Measurements from ENCODE around the gene WDR45B.
"Not testable (repeated sequence)": the region's sequence is repeated elsewhere in the genome, so short reads cannot be mapped to it uniquely, and the experiment has no call there.

WDR45B gene

GRCh38 chr17:82577300-82577699 lies 70.9 kb downstream of the WDR45B start:
- DNase-seq: no peak

GRCh38 chr17:82575581-82576221 lies 72.5 kb downstream of the WDR45B start:
- DNase-seq: not testable (repeated sequence)

DNA sequence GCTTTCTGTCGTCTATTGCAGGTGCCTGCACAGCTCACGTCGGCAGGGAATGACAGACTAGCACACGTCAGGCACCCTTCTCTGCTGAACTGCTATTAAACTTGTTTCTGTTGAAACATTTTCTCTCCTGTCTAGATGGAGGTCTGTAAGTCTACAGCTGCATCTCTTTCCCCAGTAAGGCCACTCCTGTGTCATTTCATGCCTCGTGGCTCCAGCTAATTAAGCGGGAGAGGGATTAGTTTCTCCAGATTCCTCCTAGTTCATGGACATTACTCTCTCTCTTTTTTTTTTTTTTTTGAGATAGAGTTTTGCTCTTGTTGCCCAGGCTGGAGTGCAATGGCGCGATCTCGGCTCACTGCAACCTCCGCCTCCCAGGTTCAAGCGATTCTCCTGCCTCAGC lies 74.2 kb downstream of the WDR45B start:
- no peak for DNase-seq

DNA sequence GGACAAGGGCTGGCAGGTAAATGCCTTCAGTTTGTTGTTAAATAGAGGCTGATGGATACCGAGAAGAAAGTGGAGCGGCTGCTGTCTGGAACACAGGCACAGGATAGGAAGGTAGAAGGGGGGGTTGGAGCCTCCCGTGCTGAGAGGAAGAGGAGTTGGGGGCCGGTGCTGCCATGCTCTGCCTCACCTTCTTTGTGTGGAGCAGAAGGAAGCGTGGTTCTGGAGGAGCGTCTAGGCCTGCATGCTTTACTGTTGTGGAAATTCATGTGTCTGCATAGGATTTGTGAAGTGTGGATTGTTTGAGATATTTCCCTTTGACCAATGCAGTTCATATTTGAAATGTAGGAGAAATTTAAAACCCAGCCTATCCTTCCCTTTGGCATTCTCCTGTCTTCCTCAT lies 76.4 kb downstream of the WDR45B start:
- no peak for DNase-seq

- no peak for DNase-seq
Observed at GRCh38 chr17:82570277-82570676, 78.0 kb downstream of the WDR45B start.

DNA sequence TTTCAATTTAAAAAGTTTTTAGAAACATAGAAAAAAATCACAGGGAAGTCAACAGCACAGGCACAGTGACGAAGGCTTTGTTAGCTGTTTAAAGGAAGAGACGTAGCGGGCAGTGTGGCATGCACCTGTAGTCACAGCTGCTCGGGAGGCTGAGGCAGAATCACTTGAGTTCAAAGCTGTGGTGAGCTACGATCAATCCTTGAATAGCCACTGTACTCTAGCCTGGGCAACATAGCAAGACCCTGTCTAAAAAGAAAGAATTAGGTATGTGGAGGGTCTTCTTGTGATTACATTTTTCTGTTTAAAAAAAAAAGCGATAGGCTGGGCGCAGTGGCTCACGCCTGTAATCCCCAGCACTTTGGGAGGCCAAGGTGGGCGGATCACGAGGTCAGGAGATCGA lies 78.6 kb downstream of the WDR45B start:
- DNase-seq: no peak

DNA sequence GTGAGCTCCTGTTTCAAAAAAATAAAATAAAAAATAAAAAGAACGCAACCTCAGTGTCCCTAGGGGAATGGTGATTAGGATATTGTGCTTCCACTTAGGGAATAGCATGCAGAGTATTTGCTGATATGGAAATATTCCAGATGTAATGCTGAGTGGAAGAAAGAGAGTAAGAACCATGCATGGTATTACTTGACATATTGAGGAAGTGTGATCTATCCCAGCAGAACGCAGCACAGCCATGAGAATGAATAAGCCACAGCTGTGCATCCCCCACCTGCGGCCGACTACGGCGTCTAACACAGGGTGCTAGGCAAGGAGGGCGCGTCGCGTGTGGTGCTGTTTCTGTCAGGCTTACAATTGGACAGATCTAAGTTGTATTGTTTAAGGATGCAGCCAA lies 79.2 kb downstream of the WDR45B start:
- DNase-seq: no peak

DNA sequence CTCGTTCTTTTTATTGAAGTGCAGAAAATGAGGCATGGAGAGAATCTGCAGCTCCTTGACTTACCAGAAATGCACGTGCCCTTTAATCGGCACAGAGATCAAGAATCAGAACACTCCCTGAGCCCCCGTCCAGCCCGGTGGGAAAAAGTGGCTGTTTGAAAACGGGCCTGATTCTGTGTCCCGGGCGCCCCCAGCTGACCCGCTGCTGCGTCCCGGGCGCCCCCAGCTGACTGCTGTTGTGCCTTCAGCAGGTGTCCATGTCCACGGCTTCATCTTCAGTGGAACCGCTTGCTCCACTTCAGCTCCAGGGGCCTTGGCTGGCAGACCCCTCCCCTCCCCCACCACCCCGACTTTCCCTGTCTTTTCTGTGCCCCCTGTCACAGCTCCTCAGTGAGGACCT lies 81.0 kb downstream of the WDR45B start:
- no peak for DNase-seq

- no peak for DNase-seq
Observed at GRCh38 chr17:82566129-82566960, 81.9 kb downstream of the WDR45B start.

DNA sequence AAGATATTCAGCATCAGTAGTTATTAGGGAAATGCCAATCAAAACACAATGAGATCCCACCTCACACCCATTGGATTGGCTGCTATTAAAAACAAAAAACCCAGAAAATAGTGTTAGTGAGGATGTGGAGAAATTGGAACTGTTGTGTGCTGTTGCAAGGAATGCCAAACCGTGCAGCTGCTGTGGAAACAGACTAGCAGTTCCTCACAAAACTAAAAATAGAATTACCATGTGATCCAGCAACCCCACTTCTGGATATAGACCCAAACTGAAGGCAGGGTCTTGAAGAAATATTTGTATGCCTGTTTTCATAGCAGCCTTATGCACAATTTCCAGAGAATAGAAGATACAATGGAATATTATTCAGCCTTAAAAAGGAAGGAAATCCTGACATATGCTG lies 82.7 kb downstream of the WDR45B start:
- DNase-seq: no peak
